HEK293 (cell line): ENCODE data around the gene SHISAL2A.
A peak's percentile ranks its signal among the peaks of the same experiment; 100 is the strongest.

Experiments used
- CTCF ChIA-PET: fragments of 350-600 bp; formaldehyde crosslinking; extraction: SDS; loops from one replicate; lab custom pipeline; 2021; ENCODE audit warnings: antibody characterized with exemption; lab: Yijun Ruan, JAX
- POLR2A ChIA-PET: fragments of 300-600 bp; formaldehyde crosslinking; extraction: SDS; loops from one replicate; lab custom pipeline; 2020; ENCODE audit warnings: antibody characterized with exemption, inconsistent platforms; lab: Yijun Ruan, JAX
- H3K27ac ChIP-seq: fragments of 200-500 bp; sonication (Bioruptor generic); 2 replicates; pipeline ENCODE4 v1.5.1; 2014; ENCODE audit warnings: low read depth, low read length, control low read depth, inconsistent platforms; ENCODE audit errors: extremely low read depth
- H3K36me3 ChIP-seq, 2 experiments: fragments of 200-500 bp in 1 of 2; sonication (Bioruptor generic) in 1 of 2; 1 replicate in 1 of 2; 2 replicates in 1 of 2; pipeline ENCODE4 v1.5.1; 2014 to 2017; ENCODE audit warnings: inconsistent platforms in 2 of 2, low read length in 2 of 2; ENCODE audit not compliant: control insufficient read depth in 2 of 2, insufficient read depth in 1 of 2
- H3K4me1 ChIP-seq: fragments of 200-500 bp; sonication (Bioruptor generic); 2 replicates; pipeline ENCODE4 v1.5.1; 2014; ENCODE audit warnings: mild to moderate bottlenecking, low read length, inconsistent platforms; ENCODE audit not compliant: control insufficient read depth, insufficient read depth
- H3K4me3 ChIP-seq: 2 replicates; pipeline ENCODE4 v1.5.1; 2011; ENCODE audit warnings: low read depth, mild to moderate bottlenecking, control low read depth, low read length, moderate library complexity
- H3K9me3 ChIP-seq: fragments of 200-500 bp; sonication (Bioruptor generic); 2 replicates; pipeline ENCODE4 v1.5.1; 2014; ENCODE audit warnings: low read depth, low read length, inconsistent platforms; ENCODE audit not compliant: control insufficient read depth, insufficient read depth
- BCL11B ChIP-seq: fragments of 450-650 bp; formaldehyde crosslinking; IDR thresholded peaks from 2 replicates; pipeline ENCODE4 v1.5.1; 2016; ENCODE audit warnings: low read depth, missing biosample characterization, missing genetic modification characterization
- GLI2 ChIP-seq: fragments of 450-650 bp; formaldehyde crosslinking; IDR thresholded peaks from 2 replicates; pipeline ENCODE4; 2017; ENCODE audit warnings: missing biosample characterization, missing genetic modification characterization, low read depth, borderline replicate concordance
- KLF10 ChIP-seq: fragments of 450-650 bp; IDR thresholded peaks from 2 replicates; pipeline ENCODE4 v1.5.1; 2018; ENCODE audit warnings: missing biosample characterization, mild to moderate bottlenecking, missing genetic modification characterization
- KLF16 ChIP-seq: fragments of 450-650 bp; formaldehyde crosslinking; IDR thresholded peaks from 2 replicates; pipeline ENCODE4 v1.5.1; 2017; ENCODE audit warnings: missing biosample characterization, missing genetic modification characterization
- MZF1 ChIP-seq: fragments of 450-650 bp; formaldehyde crosslinking; IDR thresholded peaks from 2 replicates; pipeline ENCODE4 v1.5.1; 2017; ENCODE audit warnings: missing biosample characterization, missing genetic modification characterization, borderline replicate concordance
- SCRT2 ChIP-seq: fragments of 450-650 bp; formaldehyde crosslinking; IDR thresholded peaks from 2 replicates; pipeline ENCODE4 v1.5.1; 2016; ENCODE audit warnings: missing biosample characterization, missing genetic modification characterization
- SP3 ChIP-seq: fragments of 450-650 bp; formaldehyde crosslinking; IDR thresholded peaks from 2 replicates; pipeline ENCODE4 v1.5.1; 2016; ENCODE audit warnings: missing biosample characterization, missing genetic modification characterization
- YY2 ChIP-seq: fragments of 450-650 bp; formaldehyde crosslinking; IDR thresholded peaks from 2 replicates; pipeline ENCODE4 v1.5.1; 2016; ENCODE audit warnings: missing biosample characterization, missing genetic modification characterization
- ZFP37 ChIP-seq: fragments of 450-650 bp; formaldehyde crosslinking; IDR thresholded peaks from 2 replicates; pipeline ENCODE4 v1.5.1; 2016; ENCODE audit warnings: missing biosample characterization, missing genetic modification characterization
- ZFP41 ChIP-seq: fragments of 450-650 bp; formaldehyde crosslinking; IDR thresholded peaks from 2 replicates; pipeline ENCODE4 v1.5.1; 2016; ENCODE audit warnings: missing biosample characterization, missing genetic modification characterization, borderline replicate concordance
- ZNF146 ChIP-seq: fragments of 450-650 bp; formaldehyde crosslinking; IDR thresholded peaks from 2 replicates; pipeline ENCODE4 v1.5.1; 2016; ENCODE audit warnings: missing biosample characterization, missing genetic modification characterization
- ZNF2 ChIP-seq: fragments of 450-650 bp; formaldehyde crosslinking; IDR thresholded peaks from 2 replicates; pipeline ENCODE4 v1.5.1; 2016; ENCODE audit warnings: missing biosample characterization, missing genetic modification characterization
- ZNF324 ChIP-seq: fragments of 450-650 bp; formaldehyde crosslinking; IDR thresholded peaks from 2 replicates; pipeline ENCODE4 v1.5.1; 2016; ENCODE audit warnings: missing biosample characterization, missing genetic modification characterization
- ZNF426 ChIP-seq: fragments of 450-650 bp; formaldehyde crosslinking; IDR thresholded peaks from 2 replicates; pipeline ENCODE4 v1.5.1; 2017; ENCODE audit warnings: missing biosample characterization, missing genetic modification characterization, mild to moderate bottlenecking, inconsistent platforms, moderate library complexity
- ZNF549 ChIP-seq: fragments of 450-650 bp; IDR thresholded peaks from 2 replicates; pipeline ENCODE4 v1.5.1; 2018; ENCODE audit warnings: missing biosample characterization, missing genetic modification characterization, mild to moderate bottlenecking, inconsistent platforms, moderate library complexity
- ZNF623 ChIP-seq: fragments of 450-650 bp; formaldehyde crosslinking; IDR thresholded peaks from 2 replicates; pipeline ENCODE4 v1.5.1; 2016; ENCODE audit warnings: missing biosample characterization, missing genetic modification characterization
- ZNF677 ChIP-seq: fragments of 450-650 bp; IDR thresholded peaks from 2 replicates; pipeline ENCODE4 v1.5.0; 2018; ENCODE audit warnings: missing biosample characterization, mild to moderate bottlenecking, missing genetic modification characterization, moderate library complexity

SHISAL2A gene

DNA sequence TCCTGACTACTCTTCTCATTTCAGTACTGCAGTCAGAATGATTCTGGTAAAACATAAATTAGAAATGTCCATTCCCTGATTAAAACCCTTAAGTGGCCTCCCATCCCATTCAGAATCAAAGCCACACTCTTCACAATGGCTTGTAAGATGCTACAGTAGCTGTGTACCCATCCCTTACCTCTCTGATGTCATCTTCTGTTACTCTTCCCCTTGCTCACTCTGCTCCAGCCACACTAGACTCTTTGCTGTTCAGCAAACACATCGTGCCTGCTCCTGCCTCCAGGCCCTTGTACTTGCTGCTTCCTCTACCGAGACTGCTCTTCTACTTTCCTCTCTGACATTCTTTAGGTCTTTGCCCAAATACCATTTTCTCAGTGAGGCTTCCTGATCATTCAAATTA is 35.1 kb upstream of the SHISAL2A start:
- TF ChIP-seq MZF1 (tag by site-specific recombination) (no peak), ZFP41 (tag by site-specific recombination) (no peak)
- no peaks in the 10 kb centered on the region for H3K9me3 ChIP-seq
- no peak overlapping the region for H3K4me3 ChIP-seq
- no peak overlapping the region for H3K27ac ChIP-seq
- H3K36me3 ChIP-seq = no peaks in the 10 kb centered on the region
- H3K4me1 ChIP-seq = no peaks in the 10 kb centered on the region
- ChIA-PET CTCF (interaction anchor here (0.7 kb wide), 1 partner anchor 638 kb away, joined by 6 read pairs; no protein-coding TSS in a partner anchor), POLR2A (no interaction called here)

DNA sequence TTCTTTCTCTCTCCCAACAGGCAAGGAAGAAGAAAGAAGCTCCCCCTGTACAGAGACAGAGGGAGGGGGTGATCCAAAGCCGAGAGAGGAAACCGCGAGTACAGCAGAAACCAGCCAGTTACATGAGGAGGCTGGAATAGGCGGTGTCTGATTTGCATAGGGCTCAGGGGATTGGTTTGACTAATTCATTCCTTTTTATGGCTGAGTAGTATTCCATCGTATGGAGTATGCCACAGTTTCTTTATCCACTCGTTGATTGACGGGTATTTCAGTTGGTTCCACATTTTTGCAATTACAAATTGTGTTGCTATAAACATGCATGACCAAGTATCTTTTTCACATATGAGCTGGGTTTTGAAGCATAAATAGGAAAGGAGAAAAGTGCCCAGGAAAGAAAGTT is 34.2 kb upstream of the SHISAL2A start:
- Histone ChIP-seq H3K4me1 (no peaks in the 10 kb centered on the region), H3K27ac (no peak overlapping the region), H3K4me3 (no peak overlapping the region), H3K9me3 (no peaks in the 10 kb centered on the region), H3K36me3 (no peaks in the 10 kb centered on the region)
- POLR2A ChIA-PET = no interaction called here
- TF ChIP-seq ZNF146 = peak; percentile 81
- TF ChIP-seq BCL11B = no peak
- CTCF ChIA-PET = interaction anchor here (0.6 to 0.7 kb wide), 2 partner anchors 139 to 231 kb away, joined by 3 to 4 read pairs; no protein-coding TSS in a partner anchor

DNA sequence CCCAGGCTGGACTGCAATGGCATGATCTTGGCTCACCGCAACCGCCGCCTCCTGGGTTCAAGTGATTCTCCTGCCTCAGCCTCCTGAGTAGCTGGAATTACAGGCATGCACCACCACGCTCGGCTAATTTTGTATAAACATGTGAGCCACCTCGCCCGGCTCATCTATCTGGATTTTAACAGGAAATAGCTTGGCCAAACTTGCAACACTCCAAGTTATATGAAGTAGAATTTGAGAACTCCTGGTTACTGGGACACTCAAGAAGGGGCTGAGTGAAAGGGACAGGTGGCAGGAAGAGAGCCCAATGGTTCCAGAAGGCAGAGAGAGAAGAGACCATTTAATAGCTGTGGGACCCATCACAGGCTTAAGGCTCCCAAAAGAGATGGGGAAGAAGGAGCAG is 33.7 kb upstream of the SHISAL2A start:
- TF ChIP-seq YY2 (tag by site-specific recombination) = no peak
- TF ChIP-seq KLF10 = no peak
- no peak for TF ChIP-seq ZNF324 (tag by site-specific recombination)
- TF ChIP-seq ZNF426 (tag by site-specific recombination) = no peak
- TF ChIP-seq SP3 (tag by site-specific recombination) = no peak
- no peak for TF ChIP-seq ZFP37 (tag by site-specific recombination)
- TF ChIP-seq ZNF2 (tag by site-specific recombination) = no peak
- TF ChIP-seq GLI2 (tag by site-specific recombination) = no peak
- TF ChIP-seq ZNF549 (tag by site-specific recombination) = no peak
- ChIA-PET POLR2A (no interaction called here), CTCF (interaction anchor here (0.6 kb wide), 2 partner anchors 68 to 139 kb away, joined by 4 read pairs; no protein-coding TSS in a partner anchor)
- no peak overlapping the region for H3K27ac ChIP-seq
- H3K36me3 ChIP-seq = no peaks in the 10 kb centered on the region
- no peak overlapping the region for H3K4me3 ChIP-seq
- H3K4me1 ChIP-seq = no peaks in the 10 kb centered on the region
- H3K9me3 ChIP-seq = no peaks in the 10 kb centered on the region

DNA sequence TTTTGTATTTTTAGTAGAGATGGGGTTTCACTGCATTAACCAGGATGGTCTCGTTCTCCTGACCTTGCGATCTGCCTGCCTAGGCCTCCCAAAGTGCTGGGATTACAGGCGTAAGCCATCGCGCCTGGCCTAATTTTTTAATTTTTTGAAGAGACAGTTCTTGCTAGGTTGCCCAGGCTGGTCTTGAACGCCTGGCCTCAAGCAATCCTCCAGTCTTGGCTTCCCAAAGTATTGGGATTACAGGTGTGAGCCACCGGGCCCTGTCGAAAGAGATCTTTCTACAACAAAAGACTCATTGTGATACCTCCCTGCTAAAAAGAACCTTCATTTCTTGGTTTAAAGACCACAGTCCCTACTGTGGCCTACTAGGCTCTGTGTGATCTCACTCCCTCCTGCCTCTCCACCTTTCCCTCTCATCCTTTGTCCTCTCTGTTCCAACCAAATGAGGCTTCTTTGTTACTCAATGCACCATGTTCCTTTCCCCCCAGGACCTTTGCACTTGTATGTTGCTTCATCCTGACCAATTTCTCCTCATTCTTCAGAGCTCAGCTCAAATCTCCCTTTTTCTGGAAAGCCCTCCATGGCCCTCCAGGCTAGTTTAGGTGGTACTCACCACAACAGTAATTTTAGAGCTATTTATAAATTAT is 32.3 kb upstream of the SHISAL2A start:
- H3K9me3 ChIP-seq = no peaks in the 10 kb centered on the region
- POLR2A ChIA-PET = no interaction called here
- TF ChIP-seq ZNF677 (tag by site-specific recombination) = no peak
- 0 out of 2 replicates have a peak, but pooled peaks have one; percentile 13 for TF ChIP-seq ZNF623 (tag by site-specific recombination)
- TF ChIP-seq, all 188 proteins: peak for 1
- no peaks in the 10 kb centered on the region for H3K36me3 ChIP-seq
- H3K27ac ChIP-seq = no peak overlapping the region
- CTCF ChIA-PET = interaction anchor here (0.6 kb wide), 2 partner anchors 59 to 595 kb away, joined by 3 to 5 read pairs; no protein-coding TSS in a partner anchor
- H3K4me1 ChIP-seq = no peaks in the 10 kb centered on the region
- no peak overlapping the region for H3K4me3 ChIP-seq

DNA sequence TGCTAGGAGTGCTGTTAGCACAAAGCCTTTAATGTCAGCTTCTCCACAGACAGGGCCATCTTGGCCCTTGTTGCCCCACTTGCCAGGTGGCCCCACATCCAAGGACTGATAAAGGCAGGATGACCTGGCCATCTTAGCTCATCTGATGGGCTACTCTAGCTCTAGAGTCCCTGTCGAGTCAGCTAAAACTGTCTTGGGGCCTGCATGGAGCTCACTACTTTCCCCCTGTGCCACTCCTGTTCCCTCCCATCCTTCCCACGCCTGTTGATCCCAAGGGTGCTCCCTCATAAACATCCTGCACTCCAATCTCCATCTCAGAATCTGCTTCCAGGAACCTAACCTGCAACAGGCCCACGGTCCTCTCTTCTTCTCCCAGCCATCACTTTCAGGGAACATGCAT is 31.4 kb upstream of the SHISAL2A start:
- no peaks in the 10 kb centered on the region for H3K9me3 ChIP-seq
- no peak overlapping the region for H3K27ac ChIP-seq
- CTCF ChIA-PET = no interaction called here
- TF ChIP-seq SCRT2 (tag by site-specific recombination) = peak; percentile 59; the same call in 1 of the 2 replicates
- TF ChIP-seq KLF16 (tag by site-specific recombination) = no peak
- no peaks in the 10 kb centered on the region for H3K4me1 ChIP-seq
- no peak overlapping the region for H3K4me3 ChIP-seq
- H3K36me3 ChIP-seq = no peaks in the 10 kb centered on the region
- POLR2A ChIA-PET = no interaction called here
